ENCODE data around the gene TRIP13.

GRCh38 chr5:881551-881935, 11.1 kb upstream of the TRIP13 start:
- TF ChIP-seq EZH2 (IDR thresholded peaks at IDR 0.05; ENCODE audit: low read depth, unreplicated experiment) = no peak
- TF ChIP-seq, protein P1, sequence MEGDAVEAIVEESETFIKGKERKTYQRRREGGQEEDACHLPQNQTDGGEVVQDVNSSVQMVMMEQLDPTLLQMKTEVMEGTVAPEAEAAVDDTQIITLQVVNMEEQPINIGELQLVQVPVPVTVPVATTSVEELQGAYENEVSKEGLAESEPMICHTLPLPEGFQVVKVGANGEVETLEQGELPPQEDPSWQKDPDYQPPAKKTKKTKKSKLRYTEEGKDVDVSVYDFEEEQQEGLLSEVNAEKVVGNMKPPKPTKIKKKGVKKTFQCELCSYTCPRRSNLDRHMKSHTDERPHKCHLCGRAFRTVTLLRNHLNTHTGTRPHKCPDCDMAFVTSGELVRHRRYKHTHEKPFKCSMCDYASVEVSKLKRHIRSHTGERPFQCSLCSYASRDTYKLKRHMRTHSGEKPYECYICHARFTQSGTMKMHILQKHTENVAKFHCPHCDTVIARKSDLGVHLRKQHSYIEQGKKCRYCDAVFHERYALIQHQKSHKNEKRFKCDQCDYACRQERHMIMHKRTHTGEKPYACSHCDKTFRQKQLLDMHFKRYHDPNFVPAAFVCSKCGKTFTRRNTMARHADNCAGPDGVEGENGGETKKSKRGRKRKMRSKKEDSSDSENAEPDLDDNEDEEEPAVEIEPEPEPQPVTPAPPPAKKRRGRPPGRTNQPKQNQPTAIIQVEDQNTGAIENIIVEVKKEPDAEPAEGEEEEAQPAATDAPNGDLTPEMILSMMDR (conservative IDR thresholded peaks at IDR 0.05; ENCODE audit: low read depth in 2 of 2) = no peak
- no peak for TF ChIP-seq CREB1 (CRISPR knock-in tag; IDR thresholded peaks at IDR 0.05; ENCODE audit: low read depth)
- TF ChIP-seq POLR2AphosphoS5 (IDR thresholded peaks at IDR 0.05; ENCODE audit: low read depth) = no peak
- TF ChIP-seq, protein P2, sequence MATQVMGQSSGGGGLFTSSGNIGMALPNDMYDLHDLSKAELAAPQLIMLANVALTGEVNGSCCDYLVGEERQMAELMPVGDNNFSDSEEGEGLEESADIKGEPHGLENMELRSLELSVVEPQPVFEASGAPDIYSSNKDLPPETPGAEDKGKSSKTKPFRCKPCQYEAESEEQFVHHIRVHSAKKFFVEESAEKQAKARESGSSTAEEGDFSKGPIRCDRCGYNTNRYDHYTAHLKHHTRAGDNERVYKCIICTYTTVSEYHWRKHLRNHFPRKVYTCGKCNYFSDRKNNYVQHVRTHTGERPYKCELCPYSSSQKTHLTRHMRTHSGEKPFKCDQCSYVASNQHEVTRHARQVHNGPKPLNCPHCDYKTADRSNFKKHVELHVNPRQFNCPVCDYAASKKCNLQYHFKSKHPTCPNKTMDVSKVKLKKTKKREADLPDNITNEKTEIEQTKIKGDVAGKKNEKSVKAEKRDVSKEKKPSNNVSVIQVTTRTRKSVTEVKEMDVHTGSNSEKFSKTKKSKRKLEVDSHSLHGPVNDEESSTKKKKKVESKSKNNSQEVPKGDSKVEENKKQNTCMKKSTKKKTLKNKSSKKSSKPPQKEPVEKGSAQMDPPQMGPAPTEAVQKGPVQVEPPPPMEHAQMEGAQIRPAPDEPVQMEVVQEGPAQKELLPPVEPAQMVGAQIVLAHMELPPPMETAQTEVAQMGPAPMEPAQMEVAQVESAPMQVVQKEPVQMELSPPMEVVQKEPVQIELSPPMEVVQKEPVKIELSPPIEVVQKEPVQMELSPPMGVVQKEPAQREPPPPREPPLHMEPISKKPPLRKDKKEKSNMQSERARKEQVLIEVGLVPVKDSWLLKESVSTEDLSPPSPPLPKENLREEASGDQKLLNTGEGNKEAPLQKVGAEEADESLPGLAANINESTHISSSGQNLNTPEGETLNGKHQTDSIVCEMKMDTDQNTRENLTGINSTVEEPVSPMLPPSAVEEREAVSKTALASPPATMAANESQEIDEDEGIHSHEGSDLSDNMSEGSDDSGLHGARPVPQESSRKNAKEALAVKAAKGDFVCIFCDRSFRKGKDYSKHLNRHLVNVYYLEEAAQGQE (IDR thresholded peaks at IDR 0.05; ENCODE audit: unreplicated experiment) = no peak
- no peak for TF ChIP-seq NANOG (IDR thresholded peaks at IDR 0.05; ENCODE audit: borderline replicate concordance)
- TF ChIP-seq ETS1 (IDR thresholded peaks at IDR 0.05) = no peak
- no peak for TF ChIP-seq JUNB (IDR thresholded peaks at IDR 0.05; ENCODE audit: unreplicated experiment)
- no peak for TF ChIP-seq EZH2phosphoT487 (IDR thresholded peaks at IDR 0.05; ENCODE audit: unreplicated experiment)
- TF ChIP-seq ZNF331 (CRISPR knock-in tag; IDR thresholded peaks at IDR 0.05; ENCODE audit: low read depth) = no peak
- TF ChIP-seq ZNF462 (CRISPR knock-in tag; IDR thresholded peaks at IDR 0.05) = no peak
- no peak for TF ChIP-seq ZNF114 (CRISPR knock-in tag; IDR thresholded peaks at IDR 0.05)
- no peak for TF ChIP-seq STAT1 (IDR thresholded peaks at IDR 0.05; ENCODE audit: unreplicated experiment)
